Measurements from ENCODE around the gene PAX1. TPM values are rescaled to one million over a fixed set of nuclear protein-coding genes. Genes with fewer than 3 reads are reported as not detected.
A peak's percentile ranks its signal among the peaks of the same experiment; 100 is the strongest.

PAX1 gene
- total RNA-seq, 1 experiment from 2014 or later, result not detected

DNA sequence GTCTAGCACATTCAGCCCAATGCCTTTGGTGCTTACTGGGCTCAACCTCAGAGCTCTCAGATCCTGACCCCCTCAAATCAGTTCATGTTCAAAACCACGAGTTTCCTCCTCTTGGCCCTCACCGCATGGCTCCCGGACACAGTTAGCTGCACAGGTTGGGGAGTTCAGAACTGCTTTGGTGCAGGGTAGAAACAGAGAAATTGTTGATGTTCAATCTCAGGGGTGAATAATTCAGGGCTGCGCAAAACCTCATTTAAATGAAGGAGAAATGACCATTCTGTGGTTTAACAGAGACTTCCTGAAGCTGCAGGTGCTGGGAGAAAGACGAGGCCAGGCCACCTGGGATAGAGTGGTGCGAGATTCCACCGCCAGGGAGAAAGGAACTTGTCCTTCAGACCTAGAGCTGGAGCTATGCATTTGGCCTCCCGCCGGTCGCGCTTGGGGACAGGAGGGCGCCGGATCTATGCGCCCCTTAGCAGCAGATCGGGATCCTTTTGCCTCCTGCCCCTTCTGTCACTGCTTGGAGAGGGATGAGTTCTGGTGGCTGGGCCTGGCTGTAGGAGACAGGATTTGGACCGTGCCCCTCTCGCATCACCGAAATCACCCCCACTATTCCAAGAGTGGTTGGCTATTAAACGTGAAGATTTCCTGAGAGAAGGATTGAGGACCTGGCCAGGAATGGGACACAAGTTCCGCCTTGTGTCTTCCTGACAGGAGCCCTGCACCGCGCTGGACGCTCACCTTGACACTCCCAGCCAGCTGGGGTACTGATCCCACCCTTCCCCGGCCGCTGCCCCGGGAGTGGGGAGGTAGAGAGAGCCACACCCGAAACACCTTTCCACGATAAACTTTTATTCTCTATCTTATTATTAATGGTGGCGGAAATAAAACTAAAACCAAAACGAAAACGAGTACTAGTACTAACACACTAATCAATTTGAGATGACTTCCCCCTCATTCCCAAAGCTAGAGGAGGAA is 767 bp upstream of the PAX1 start (continued):
- TF ChIP-seq, protein P1, sequence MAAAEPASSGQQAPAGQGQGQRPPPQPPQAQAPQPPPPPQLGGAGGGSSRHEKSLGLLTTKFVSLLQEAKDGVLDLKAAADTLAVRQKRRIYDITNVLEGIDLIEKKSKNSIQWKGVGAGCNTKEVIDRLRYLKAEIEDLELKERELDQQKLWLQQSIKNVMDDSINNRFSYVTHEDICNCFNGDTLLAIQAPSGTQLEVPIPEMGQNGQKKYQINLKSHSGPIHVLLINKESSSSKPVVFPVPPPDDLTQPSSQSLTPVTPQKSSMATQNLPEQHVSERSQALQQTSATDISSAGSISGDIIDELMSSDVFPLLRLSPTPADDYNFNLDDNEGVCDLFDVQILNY (CRISPR knock-in tag; IDR thresholded peaks at IDR 0.05), result no peak
- no peak for TF ChIP-seq IRF2 (CRISPR knock-in tag; IDR thresholded peaks at IDR 0.05; ENCODE audit: borderline replicate concordance, low read depth)
- no peak for TF ChIP-seq TCF7 (CRISPR knock-in tag; IDR thresholded peaks at IDR 0.05; ENCODE audit: low read depth)

- Mint-ChIP-seq H3K9me3 (no peaks in the 10 kb centered on the region), H3K4me3 (peak overlapping the region; percentile 59), H3K27me3 (ENCODE audit: low read depth) (peaks cover 98% of the 10 kb centered on the region), H3K4me1 (peaks cover 54% of the 10 kb centered on the region), H3K36me3 (peaks cover 4% of the 10 kb centered on the region; the same call in 1 of the 2 replicates), H3K27ac (no peak overlapping the region)
- ATAC-seq, result no peak
- ChIA-PET CTCF (interaction anchor here (0.5 to 7.3 kb wide), 11 partner anchors 8 to 195 kb away, joined by 3 to 131 read pairs (median 4); no protein-coding TSS in a partner anchor), POLR2A (no interaction called here)
- DNase-seq (ENCODE audit: low spot score), result peak; percentile 36
- TF ChIP-seq, protein P2, sequence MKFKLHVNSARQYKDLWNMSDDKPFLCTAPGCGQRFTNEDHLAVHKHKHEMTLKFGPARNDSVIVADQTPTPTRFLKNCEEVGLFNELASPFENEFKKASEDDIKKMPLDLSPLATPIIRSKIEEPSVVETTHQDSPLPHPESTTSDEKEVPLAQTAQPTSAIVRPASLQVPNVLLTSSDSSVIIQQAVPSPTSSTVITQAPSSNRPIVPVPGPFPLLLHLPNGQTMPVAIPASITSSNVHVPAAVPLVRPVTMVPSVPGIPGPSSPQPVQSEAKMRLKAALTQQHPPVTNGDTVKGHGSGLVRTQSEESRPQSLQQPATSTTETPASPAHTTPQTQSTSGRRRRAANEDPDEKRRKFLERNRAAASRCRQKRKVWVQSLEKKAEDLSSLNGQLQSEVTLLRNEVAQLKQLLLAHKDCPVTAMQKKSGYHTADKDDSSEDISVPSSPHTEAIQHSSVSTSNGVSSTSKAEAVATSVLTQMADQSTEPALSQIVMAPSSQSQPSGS (CRISPR knock-in tag; IDR thresholded peaks at IDR 0.05; ENCODE audit: borderline replicate concordance, low read depth), result no peak
- 0 out of 2 replicates have a peak, but pooled peaks have one; percentile 39 for TF ChIP-seq ZBTB43 (CRISPR knock-in tag; IDR thresholded peaks at IDR 0.05)
- TF ChIP-seq ETV6 (CRISPR knock-in tag; IDR thresholded peaks at IDR 0.05), result 0 out of 2 replicates have a peak, but pooled peaks have one; percentile 13
These were observed 1.1 kb downstream of the PAX1 start for GRCh38 chr20:21706261-21707195.

DNA sequence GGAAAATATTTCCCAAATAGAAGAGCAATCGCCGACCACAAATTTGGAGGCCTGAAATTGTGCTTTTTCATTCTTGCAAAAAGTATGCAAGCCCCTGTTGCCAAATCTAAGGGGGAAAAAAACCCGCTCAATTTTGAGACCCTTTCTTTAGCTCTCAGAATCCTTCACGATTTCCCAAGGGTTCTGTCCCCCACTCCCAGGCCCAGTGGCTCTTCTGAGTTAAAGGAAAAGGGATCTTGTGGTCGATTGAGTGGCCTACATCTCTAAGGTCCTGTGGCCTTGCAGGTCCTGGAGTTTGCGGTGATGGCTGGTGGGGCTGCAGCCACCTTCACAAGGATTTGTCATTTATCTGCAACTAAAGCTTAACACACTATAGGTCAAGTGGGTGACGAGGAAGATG is 1.8 kb downstream of the PAX1 start:
- DNase-seq (ENCODE audit: low spot score), result no peak
- peaks cover 4% of the 10 kb centered on the region; the same call in 1 of the 2 replicates for H3K36me3 Mint-ChIP-seq
- POLR2A ChIA-PET, result no interaction called here
- H3K9me3 Mint-ChIP-seq, result no peaks in the 10 kb centered on the region
- H3K4me1 Mint-ChIP-seq, result peaks cover 46% of the 10 kb centered on the region
- CTCF ChIA-PET, result interaction anchor here (0.8 to 7.3 kb wide), 4 partner anchors 7 to 61 kb away, joined by 3 to 131 read pairs (median 4); no protein-coding TSS in a partner anchor
- peaks cover 98% of the 10 kb centered on the region for H3K27me3 Mint-ChIP-seq (ENCODE audit: low read depth)
- TF ChIP-seq ZNF532 (CRISPR knock-in tag; IDR thresholded peaks at IDR 0.05; ENCODE audit: borderline replicate concordance) (no peak), FOXP1 (CRISPR knock-in tag; IDR thresholded peaks at IDR 0.05; ENCODE audit: borderline replicate concordance) (no peak)
- H3K27ac Mint-ChIP-seq, result no peak overlapping the region
- ATAC-seq, result no peak
- no peak overlapping the region for H3K4me3 Mint-ChIP-seq

Data from WTC11 (cell line).